ENCODE results near the gene ALG12.

ALG12 gene

GRCh38 chr22:49913446-49913845 lies 4.8 kb downstream of the ALG12 start:
- no peak for DNase-seq (ENCODE audit: extremely low read depth in 1 of 2, low read depth in 1 of 2)

- DNase-seq (ENCODE audit: extremely low read depth in 1 of 2, low read depth in 1 of 2), result no peak
These were observed 5.2 kb downstream of the ALG12 start for GRCh38 chr22:49913026-49913425.

- DNase-seq (ENCODE audit: extremely low read depth in 1 of 2, low read depth in 1 of 2), result no peak
These were observed 6.2 kb downstream of the ALG12 start for GRCh38 chr22:49911881-49912625.

- DNase-seq (ENCODE audit: extremely low read depth in 1 of 2, low read depth in 1 of 2), result no peak
These were observed 7.7 kb downstream of the ALG12 start for GRCh38 chr22:49910229-49911155.

GRCh38 chr22:49909476-49910205 lies 8.6 kb downstream of the ALG12 start:
- no peak for DNase-seq (ENCODE audit: extremely low read depth in 1 of 2, low read depth in 1 of 2)

- DNase-seq (ENCODE audit: extremely low read depth in 1 of 2, low read depth in 1 of 2), result no peak
These were observed 10.4 kb downstream of the ALG12 start for GRCh38 chr22:49907807-49908206.

- no peak for DNase-seq (ENCODE audit: extremely low read depth in 1 of 2, low read depth in 1 of 2)
These were observed 11.4 kb downstream of the ALG12 start for GRCh38 chr22:49906799-49907290.

GRCh38 chr22:49906071-49906798 lies 12.0 kb downstream of the ALG12 start:
- no peak for DNase-seq (ENCODE audit: extremely low read depth in 1 of 2, low read depth in 1 of 2)

- DNase-seq (ENCODE audit: extremely low read depth in 1 of 2, low read depth in 1 of 2), result no peak
These were observed 12.8 kb downstream of the ALG12 start for GRCh38 chr22:49905465-49905864.

- no peak for DNase-seq (ENCODE audit: extremely low read depth in 1 of 2, low read depth in 1 of 2)
These were observed 14.2 kb downstream of the ALG12 start for GRCh38 chr22:49904040-49904369.

GRCh38 chr22:49903322-49904039 lies 14.8 kb downstream of the ALG12 start:
- DNase-seq (ENCODE audit: extremely low read depth in 1 of 2, low read depth in 1 of 2), result no peak

GRCh38 chr22:49901457-49901856 lies 16.8 kb downstream of the ALG12 start:
- no peak for DNase-seq (ENCODE audit: extremely low read depth in 1 of 2, low read depth in 1 of 2)

GRCh38 chr22:49900441-49901230 lies 17.6 kb downstream of the ALG12 start:
- no peak for DNase-seq (ENCODE audit: extremely low read depth in 1 of 2, low read depth in 1 of 2)

- no peak for DNase-seq (ENCODE audit: extremely low read depth in 1 of 2, low read depth in 1 of 2)
These were observed 18.7 kb downstream of the ALG12 start for GRCh38 chr22:49899530-49899929.

GRCh38 chr22:49897015-49897684 lies 21.1 kb downstream of the ALG12 start:
- DNase-seq (ENCODE audit: extremely low read depth in 1 of 2, low read depth in 1 of 2), result no peak

GRCh38 chr22:49896201-49896600 lies 22.0 kb downstream of the ALG12 start:
- no peak for DNase-seq (ENCODE audit: extremely low read depth in 1 of 2, low read depth in 1 of 2)

GRCh38 chr22:49894322-49895054 lies 23.8 kb downstream of the ALG12 start:
- DNase-seq (ENCODE audit: extremely low read depth in 1 of 2, low read depth in 1 of 2), result no peak

- no peak for DNase-seq (ENCODE audit: extremely low read depth in 1 of 2, low read depth in 1 of 2)
These were observed 25.2 kb downstream of the ALG12 start for GRCh38 chr22:49893025-49893424.
